Type B pancreatic cell (in vitro differentiated cells): ENCODE results near the gene HNRNPH2. TPM values are rescaled to one million over a fixed set of nuclear protein-coding genes. Genes with fewer than 3 reads are reported as not detected.
A peak's percentile ranks its signal among the peaks of the same experiment; 100 is the strongest.

ENCODE experiments used
- DNase-seq: peaks from one replicate; pipeline ENCODE4 v3.0.0; 2021; ENCODE audit warnings: mixed read lengths; ENCODE audit not compliant: unreplicated experiment; ENCODE audit errors: extremely low spot score
- H3K27ac Mint-ChIP-seq: 2 replicates; pipeline ENCODE4 v1.8.0; 2021; ENCODE audit warnings: mild to moderate bottlenecking, mixed read lengths
- H3K27me3 Mint-ChIP-seq: 2 replicates; pipeline ENCODE4 v1.8.0; 2021; ENCODE audit warnings: mixed read lengths
- H3K36me3 Mint-ChIP-seq: 2 replicates; pipeline ENCODE4 v1.8.0; 2021; ENCODE audit warnings: mixed read lengths
- H3K4me1 Mint-ChIP-seq: one replicate; pipeline ENCODE4 v1.8.0; 2021; ENCODE audit warnings: mixed read lengths; ENCODE audit not compliant: unreplicated experiment
- H3K4me3 Mint-ChIP-seq: 2 replicates; pipeline ENCODE4 v1.8.0; 2021; ENCODE audit warnings: mild to moderate bottlenecking, mixed read lengths
- H3K9me3 Mint-ChIP-seq: 2 replicates; pipeline ENCODE4 v1.8.0; 2021; ENCODE audit warnings: mixed read lengths
- CTCF ChIP-seq: fragments of 200-600 bp; sonication (generic); conservative IDR thresholded peaks from 2 replicates; pipeline ENCODE4 v1.5.0; 2021; ENCODE audit warnings: antibody characterized with exemption, mild to moderate bottlenecking
- total RNA-seq: library from RNA; stranded (reverse); gene quantifications from 2 replicates; pipeline ENCODE4 v1.2.1, GENCODE V29; 2021; ENCODE audit warnings: low replicate concordance

The HNRNPH2 gene
- total RNA-seq, 1 donor from 2014 or later: 68.3 TPM

GRCh38 chrX:101417981-101418841 is 10.2 kb downstream of the HNRNPH2 start:
- Mint-ChIP-seq H3K27me3 (no peaks in the 10 kb centered on the region), H3K27ac (peak overlapping the region; percentile 91), H3K9me3 (no peaks in the 10 kb centered on the region), H3K36me3 (peaks cover 3% of the 10 kb centered on the region), H3K4me1 (peaks cover 20% of the 10 kb centered on the region), H3K4me3 (peak overlapping the region; percentile 93)
- DNase-seq: no peak
- TF ChIP-seq CTCF: no peak

- Mint-ChIP-seq H3K27ac (peak overlapping the region; percentile 85), H3K4me3 (peak overlapping the region; percentile 93)
- no peak for TF ChIP-seq CTCF
Observed at GRCh38 chrX:101419489-101419888, 11.5 kb downstream of the HNRNPH2 start.

GRCh38 chrX:101427954-101428353 is 19.9 kb downstream of the HNRNPH2 start:
- peaks cover 27% of the 10 kb centered on the region for H3K36me3 Mint-ChIP-seq
- no peak for TF ChIP-seq CTCF
- H3K9me3 Mint-ChIP-seq: no peaks in the 10 kb centered on the region
- H3K4me3 Mint-ChIP-seq: no peak overlapping the region
- H3K27ac Mint-ChIP-seq: no peak overlapping the region
- no peaks in the 10 kb centered on the region for H3K27me3 Mint-ChIP-seq
- DNase-seq: no peak
- no peaks in the 10 kb centered on the region for H3K4me1 Mint-ChIP-seq

More at GRCh38 chrX:101419489-101419888, 11.5 kb downstream of the HNRNPH2 start:
- Mint-ChIP-seq H3K27me3 (no peaks in the 10 kb centered on the region), H3K4me1 (peaks cover 20% of the 10 kb centered on the region), H3K9me3 (no peaks in the 10 kb centered on the region), H3K36me3 (peaks cover 4% of the 10 kb centered on the region)
- no peak for DNase-seq

- Mint-ChIP-seq H3K9me3 (no peaks in the 10 kb centered on the region), H3K4me3 (no peak overlapping the region), H3K27ac (no peak overlapping the region), H3K4me1 (no peaks in the 10 kb centered on the region), H3K27me3 (no peaks in the 10 kb centered on the region), H3K36me3 (peaks cover 22% of the 10 kb centered on the region)
- no peak for DNase-seq
- no peak for TF ChIP-seq CTCF
Observed at GRCh38 chrX:101429934-101430333, 21.9 kb downstream of the HNRNPH2 start.

GRCh38 chrX:101430457-101431078 is 22.5 kb downstream of the HNRNPH2 start:
- Mint-ChIP-seq H3K4me3 (no peak overlapping the region), H3K9me3 (no peaks in the 10 kb centered on the region)

More at GRCh38 chrX:101430457-101431078, 22.5 kb downstream of the HNRNPH2 start:
- no peak for TF ChIP-seq CTCF
- Mint-ChIP-seq H3K27ac (no peak overlapping the region), H3K27me3 (no peaks in the 10 kb centered on the region), H3K36me3 (peaks cover 20% of the 10 kb centered on the region), H3K4me1 (no peaks in the 10 kb centered on the region)
- no peak for DNase-seq
